ENCODE measurements around the gene TTC17.

DNA sequence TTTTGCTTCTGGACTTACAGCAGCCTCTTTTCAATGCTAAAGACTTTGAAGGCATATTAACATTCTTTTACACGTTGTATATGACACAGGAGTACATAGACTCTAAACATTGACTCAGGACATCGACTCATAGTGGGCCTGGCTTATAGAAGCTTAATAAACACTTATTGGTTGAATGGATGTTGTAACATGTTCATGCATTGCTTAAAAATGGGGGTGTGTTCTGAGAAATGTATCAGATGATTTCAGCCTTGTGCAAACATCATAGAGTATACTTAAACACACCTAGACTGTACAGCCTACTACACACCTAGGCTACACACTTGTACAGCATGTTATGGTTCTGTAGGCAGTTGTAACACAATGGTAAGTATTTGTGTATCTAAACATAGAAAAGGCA, 17.9 kb downstream of the TTC17 start:
- no peak for TF ChIP-seq POLR2A (IDR thresholded peaks at IDR 0.05; ENCODE audit: low read length)
- no peak for TF ChIP-seq GATA1 (IDR thresholded peaks at IDR 0.05; ENCODE audit: low read depth, low read length)

Measured in erythroblast (primary cell).